CD1c-positive myeloid dendritic cell (primary cell): ENCODE results near the gene FKBP10.
"Not testable (repeated sequence)": the region's sequence is repeated elsewhere in the genome, so short reads cannot be mapped to it uniquely, and the experiment has no call there.

Source experiments
- DNase-seq: peaks from one replicate; pipeline ENCODE4 v3.0.0-alpha.2; 2016; ENCODE audit errors: extremely low spot score

The FKBP10 gene

GRCh38 chr17:41812381-41813151 lies at the start of gene FKBP10:
Gene FKBP10 (plus strand): TSS chr17:41813004. CDS start chr17:41813035, 31 bp downstream.
- DNase-seq, result no peak

- DNase-seq, result no peak
Measured at GRCh38 chr17:41763327-41763726, 49.5 kb upstream of the FKBP10 start.

- DNase-seq, result no peak
Measured at GRCh38 chr17:41766135-41766534, 46.7 kb upstream of the FKBP10 start.

- no peak for DNase-seq
Measured at GRCh38 chr17:41767324-41768042, 45.3 kb upstream of the FKBP10 start.

GRCh38 chr17:41768682-41769288 lies 44.0 kb upstream of the FKBP10 start:
- DNase-seq, result no peak

- DNase-seq, result no peak
Measured at GRCh38 chr17:41769346-41769862, 43.4 kb upstream of the FKBP10 start.

GRCh38 chr17:41769985-41770384 lies 42.8 kb upstream of the FKBP10 start:
- no peak for DNase-seq

GRCh38 chr17:41771389-41772206 lies 41.2 kb upstream of the FKBP10 start:
- DNase-seq, result no peak

GRCh38 chr17:41772218-41772585 lies 40.6 kb upstream of the FKBP10 start:
- no peak for DNase-seq

GRCh38 chr17:41772586-41773189 lies 40.1 kb upstream of the FKBP10 start:
- DNase-seq, result no peak

GRCh38 chr17:41773190-41773588 lies 39.6 kb upstream of the FKBP10 start:
- DNase-seq, result no peak

- DNase-seq, result no peak
Measured at GRCh38 chr17:41773731-41774193, 39.0 kb upstream of the FKBP10 start.

GRCh38 chr17:41775394-41776226 lies 37.2 kb upstream of the FKBP10 start:
- no peak for DNase-seq

GRCh38 chr17:41776262-41776900 lies 36.4 kb upstream of the FKBP10 start:
- DNase-seq, result not testable (repeated sequence)

- no peak for DNase-seq
Measured at GRCh38 chr17:41777157-41777573, 35.6 kb upstream of the FKBP10 start.

- no peak for DNase-seq
Measured at GRCh38 chr17:41777574-41778188, 35.1 kb upstream of the FKBP10 start.

- no peak for DNase-seq
Measured at GRCh38 chr17:41779954-41780353, 32.9 kb upstream of the FKBP10 start.

- DNase-seq, result no peak
Measured at GRCh38 chr17:41781404-41782110, 31.2 kb upstream of the FKBP10 start.

GRCh38 chr17:41782142-41782541 lies 30.7 kb upstream of the FKBP10 start:
- DNase-seq, result no peak
